T-helper 1 cell (primary cell): ENCODE data around the gene FAM234B.
"Not testable (repeated sequence)": the region's sequence is repeated elsewhere in the genome, so short reads cannot be mapped to it uniquely, and the experiment has no call there.

Source experiments
- DNase-seq, 5 donors: peaks; one replicate each; pipeline ENCODE4 v3.0.0-alpha.2; 2012 to 2020

The FAM234B gene

GRCh38 chr12:13066014-13066413 lies 21.8 kb downstream of the FAM234B start:
- DNase-seq, result no peak

DNA sequence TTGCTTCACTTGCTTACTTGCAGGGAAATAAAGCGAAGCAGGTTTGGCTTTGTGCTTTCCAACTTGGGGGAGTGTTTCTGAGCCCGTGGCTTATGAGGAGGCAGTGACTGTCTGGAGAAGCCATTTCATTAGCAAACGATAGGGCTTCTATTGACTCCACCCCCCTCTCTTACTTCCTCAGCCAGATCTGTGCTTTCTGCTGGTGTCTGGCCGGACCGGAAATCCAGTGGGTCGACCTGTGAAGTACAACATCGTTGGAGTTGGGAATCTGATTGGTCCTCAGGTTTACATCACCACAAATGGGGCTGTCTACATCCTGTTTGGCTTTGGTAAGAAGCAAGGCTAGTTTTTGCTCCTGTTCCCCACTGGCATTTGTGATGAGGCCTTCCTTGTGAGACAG lies 22.3 kb downstream of the FAM234B start:
- no peak for DNase-seq

- DNase-seq, result no peak
Measured at GRCh38 chr12:13067322-13067721, 23.1 kb downstream of the FAM234B start.

- DNase-seq, result no peak
Measured at GRCh38 chr12:13069380-13069779, 25.2 kb downstream of the FAM234B start.

DNA sequence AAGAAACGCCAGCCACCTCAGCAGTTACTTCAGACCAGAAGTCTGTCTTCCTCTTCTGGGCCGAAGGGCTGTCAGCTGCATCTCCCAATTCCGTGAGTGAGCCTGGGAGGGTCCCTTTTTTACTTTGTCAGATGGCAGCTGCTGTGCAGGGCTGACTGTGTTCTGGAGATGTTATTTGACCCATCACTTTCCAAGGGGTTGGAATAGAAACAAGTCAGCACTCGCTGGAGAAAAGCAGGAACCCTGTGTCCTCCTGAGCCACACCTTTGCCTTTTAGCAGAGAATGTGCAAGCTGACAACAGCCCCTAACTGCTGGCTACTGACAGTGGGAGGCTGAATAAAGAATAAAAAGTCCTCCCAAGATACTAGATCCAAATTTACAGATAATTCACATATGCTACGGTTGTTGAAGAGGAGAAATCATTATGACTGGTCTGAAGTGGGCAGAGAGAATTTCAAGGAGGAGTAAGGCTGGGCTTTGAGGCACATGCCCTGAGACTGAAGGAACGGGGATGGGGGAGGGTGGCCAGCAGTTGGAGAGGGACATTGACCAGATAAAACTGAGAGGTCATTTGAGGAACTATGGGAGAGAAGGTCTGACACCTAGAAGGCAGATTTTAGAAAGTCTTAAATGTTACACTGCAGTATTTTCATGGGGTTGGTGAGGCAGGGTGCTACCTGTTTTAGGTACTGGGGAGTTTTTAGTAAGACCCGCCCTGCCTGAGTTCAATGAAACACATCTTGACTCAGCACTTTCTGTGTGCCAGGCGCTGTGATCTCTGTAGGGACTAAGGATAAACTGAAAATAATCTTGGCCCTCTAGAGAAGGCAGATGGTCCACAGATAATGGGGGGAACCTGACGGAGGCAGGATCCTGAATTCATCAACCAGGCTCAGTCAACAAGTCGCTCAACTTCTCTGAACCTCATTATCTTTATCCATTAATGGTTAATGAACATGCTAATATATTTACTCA lies 27.4 kb downstream of the FAM234B start:
- no peak for DNase-seq

DNA sequence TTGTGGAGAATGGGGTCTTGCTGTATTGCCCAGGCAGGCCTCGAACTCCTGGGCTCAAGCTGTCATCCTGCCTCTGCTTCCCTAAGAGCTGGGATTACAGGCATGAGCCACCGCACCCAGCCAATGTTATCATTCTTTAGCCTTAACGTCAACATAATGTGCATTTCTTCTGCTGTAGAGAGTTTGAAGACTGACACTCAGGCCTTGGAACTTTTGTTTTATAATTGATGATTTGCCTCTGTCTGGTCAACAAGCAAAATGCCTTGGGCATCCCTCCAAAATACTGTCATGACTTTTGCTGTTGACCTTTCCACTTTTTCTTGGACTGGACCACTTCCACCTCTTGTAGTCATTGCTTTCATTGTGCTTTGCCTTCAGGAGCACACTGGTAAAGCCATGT lies 29.0 kb downstream of the FAM234B start:
- DNase-seq, result no peak

- DNase-seq, result no peak
Measured at GRCh38 chr12:13074396-13075117, 30.4 kb downstream of the FAM234B start.

DNA sequence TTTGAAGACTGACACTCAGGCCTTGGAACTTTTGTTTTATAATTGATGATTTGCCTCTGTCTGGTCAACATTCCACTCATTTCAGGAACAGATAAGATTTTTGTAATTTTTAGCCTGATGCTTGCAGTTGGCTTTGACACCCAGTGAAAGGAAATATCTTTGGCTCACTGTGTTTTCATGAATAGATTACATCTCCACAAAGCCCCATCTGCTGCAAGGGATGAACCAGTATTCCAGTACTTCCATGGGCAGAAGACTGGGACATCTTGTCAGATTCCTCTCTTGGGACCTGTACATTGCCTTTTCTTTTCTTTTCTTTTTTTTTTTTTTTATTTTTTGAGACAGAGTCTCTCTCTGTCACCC lies 30.9 kb downstream of the FAM234B start:
- no peak for DNase-seq

DNA sequence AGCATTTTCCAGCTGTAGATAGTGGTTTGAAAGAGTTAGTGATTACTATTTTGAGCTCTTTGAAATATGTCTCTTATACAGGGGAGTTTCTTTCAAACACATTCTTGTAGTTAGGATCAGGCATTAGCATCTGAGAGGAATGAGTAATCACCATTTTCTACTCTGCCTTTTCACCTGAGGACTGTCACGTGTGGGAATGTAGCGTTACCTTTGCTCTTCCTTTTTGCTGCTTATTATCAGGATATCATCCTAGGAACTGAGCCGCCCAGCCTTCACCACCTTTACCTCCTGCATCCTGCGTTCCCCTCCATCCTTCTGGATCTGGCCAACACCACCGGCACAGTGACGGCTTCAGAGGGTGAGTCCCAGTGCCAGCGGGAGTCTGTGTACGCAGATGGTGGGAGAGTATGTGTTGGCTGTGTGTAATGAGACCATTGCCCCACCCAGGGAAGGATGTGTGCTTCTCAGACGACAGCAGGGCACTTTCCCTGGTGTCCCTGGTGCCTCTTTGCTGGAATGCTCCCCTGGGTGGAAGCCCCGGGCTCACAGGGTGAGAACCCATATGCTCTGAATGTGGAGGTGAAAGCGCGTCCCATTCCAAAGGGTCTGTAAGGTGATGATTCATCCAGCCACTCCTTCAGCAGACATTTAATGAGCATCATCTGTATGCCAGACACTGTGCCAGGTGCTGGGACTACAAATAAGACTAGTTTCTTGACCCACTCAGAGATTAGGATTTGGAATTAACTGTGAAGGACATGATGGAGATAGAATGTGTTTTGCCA lies 31.8 kb downstream of the FAM234B start:
- DNase-seq, result no peak

GRCh38 chr12:13079440-13079906 lies 35.3 kb downstream of the FAM234B start:
- DNase-seq, result no peak

GRCh38 chr12:13080266-13080665 lies 36.1 kb downstream of the FAM234B start:
- no peak for DNase-seq

DNA sequence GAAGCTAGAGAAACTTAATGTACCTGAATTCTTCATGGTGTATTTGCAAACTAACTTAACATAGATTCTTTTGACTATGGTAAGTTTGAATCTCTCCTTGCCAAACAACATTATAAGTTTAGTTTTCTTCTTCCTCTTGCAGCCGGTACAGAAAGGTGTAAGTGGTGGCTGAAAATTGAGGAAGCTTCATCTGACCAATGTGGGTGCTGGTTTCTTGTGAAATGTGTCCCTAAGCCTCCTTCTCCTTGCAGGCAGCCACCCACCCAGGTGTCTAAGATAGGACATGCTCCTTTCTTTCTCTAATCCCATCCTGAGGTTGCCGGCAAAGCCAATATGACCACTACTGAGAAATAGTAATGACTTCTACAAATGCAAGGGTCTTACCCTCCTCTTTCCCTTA lies 38.7 kb downstream of the FAM234B start:
- no peak for DNase-seq

DNA sequence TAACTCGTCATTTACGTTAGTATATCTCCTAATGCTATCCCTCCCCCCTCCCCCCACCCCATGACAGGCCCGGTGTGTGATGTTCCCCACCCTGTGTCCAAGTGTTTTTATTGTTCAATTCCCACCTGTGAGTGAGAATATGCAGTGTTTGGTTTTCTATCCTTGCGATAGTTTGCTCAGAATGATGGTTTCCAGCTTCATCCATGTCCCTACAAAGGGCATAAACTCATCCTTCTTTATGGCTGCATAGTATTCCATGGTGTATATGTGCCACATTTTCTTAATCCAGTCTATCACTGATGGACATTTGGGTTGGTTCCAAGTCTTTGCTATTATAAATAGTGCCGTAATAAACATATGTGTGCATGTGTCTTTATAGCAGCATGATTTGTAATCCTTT lies 39.5 kb downstream of the FAM234B start:
- not testable (repeated sequence) for DNase-seq

GRCh38 chr12:13084898-13085640 lies 40.9 kb downstream of the FAM234B start:
- DNase-seq, result no peak

GRCh38 chr12:13085968-13086686 lies 41.9 kb downstream of the FAM234B start:
- DNase-seq, result no peak

DNA sequence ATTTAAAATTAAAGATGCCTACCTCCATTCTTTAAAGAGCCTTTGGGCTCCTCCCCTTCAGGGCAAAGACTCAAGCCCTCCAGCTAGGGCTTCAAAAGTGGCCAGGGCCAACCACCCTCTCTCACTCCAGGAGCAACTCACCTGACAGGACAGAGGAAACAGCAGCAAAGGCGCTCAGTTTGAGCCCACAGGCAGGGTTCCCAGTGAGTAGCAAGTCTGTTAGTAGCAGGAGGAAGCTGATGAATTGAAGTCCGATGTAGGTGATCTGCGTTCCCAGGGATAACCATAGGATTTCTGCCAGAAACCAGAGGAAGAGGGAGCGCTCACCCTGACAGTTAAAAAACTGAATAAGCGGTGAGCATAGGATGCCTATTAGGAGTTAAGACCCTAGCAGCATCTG lies 43.6 kb downstream of the FAM234B start:
- DNase-seq, result no peak

DNA sequence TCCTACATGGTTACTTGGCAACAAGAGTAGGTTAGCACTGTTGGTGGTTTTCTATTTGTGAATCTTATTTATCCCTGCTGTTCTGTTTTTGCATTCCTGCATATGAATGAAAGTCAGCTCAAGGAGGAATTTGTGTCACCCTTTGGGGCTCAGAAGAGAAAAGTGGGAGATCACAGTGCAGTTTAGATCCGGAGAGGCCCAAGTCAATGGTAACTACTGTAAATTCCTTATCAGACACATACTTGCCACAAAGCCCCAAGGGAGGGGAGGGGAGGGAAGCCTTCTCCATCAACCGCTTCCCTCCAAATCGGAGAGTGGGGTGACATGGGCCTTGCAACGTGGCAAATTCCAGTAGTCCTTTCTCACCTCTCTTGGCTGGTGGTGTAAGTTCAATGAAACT lies 44.3 kb downstream of the FAM234B start:
- no peak for DNase-seq

DNA sequence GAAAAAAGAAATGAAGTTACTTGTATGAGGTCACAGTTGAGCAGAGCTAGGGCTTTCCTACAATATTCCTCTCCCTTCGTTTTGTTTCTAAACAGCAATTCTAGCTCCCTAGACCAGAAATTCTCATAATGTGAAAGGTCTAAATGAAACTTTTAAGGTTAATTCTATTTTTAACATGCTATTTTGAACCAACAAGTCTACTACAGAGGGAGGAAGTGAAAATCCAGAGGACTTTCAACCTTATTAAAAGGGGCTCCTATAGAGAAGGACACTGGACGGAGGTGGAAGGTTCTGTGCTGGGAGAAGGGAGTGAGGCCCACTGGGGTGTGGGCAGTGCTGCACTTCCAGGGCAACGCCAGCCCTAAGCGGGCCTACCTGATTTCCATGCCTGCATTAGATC lies 45.9 kb downstream of the FAM234B start:
- no peak for DNase-seq

DNA sequence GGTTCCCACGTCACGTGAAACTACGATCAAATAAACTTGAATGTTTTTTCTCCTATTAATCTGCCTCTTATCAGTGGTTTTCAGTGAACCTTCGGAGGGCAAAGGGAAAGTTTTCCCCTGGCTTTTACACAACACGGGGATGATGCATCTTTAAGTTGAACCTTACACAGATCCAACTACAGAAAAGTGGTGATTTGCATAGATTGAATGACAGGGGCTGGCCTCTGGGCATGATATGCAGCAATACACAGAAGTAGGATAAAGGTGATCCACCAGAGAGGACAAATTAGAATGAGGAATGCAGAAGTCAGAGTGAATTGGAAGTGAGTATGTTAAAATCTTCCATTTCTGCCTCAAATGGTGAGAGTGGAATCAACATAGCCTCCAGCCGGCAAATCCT lies 47.7 kb downstream of the FAM234B start:
- no peak for DNase-seq

GRCh38 chr12:13093191-13093847 lies 49.1 kb downstream of the FAM234B start:
- no peak for DNase-seq

DNA sequence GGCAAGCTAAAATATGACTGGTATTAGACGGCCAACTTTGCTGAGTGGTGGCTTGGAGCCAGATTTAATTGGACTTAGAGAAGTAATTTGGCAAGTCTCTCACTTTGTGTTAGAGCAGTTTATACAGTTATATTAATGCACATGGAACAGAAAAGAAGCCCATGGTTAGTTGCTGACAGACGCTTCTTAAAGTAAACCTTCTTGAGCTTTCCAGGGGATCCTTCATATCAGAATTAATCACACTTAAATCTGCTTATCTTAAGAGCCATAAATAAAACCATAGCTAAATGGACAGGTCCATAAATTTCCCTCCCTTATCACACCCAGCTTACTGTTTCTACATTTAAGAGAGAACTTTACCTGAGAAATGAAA lies 49.7 kb downstream of the FAM234B start:
- no peak for DNase-seq
